Activated naive CD8-positive, alpha-beta T cell treated with anti-CD3 and anti-CD28 coated beads for 36 hours (primary cell): ENCODE results near the gene TXNDC5. TPM values are rescaled to one million over a fixed set of nuclear protein-coding genes. Genes with fewer than 3 reads are reported as not detected.
"Not testable (repeated sequence)": the region's sequence is repeated elsewhere in the genome, so short reads cannot be mapped to it uniquely, and the experiment has no call there.

Source experiments
- DNase-seq: peaks from one replicate; pipeline ENCODE4 v3.0.0; 2021
- H3K27ac Mint-ChIP-seq: one replicate; pipeline ENCODE4 v1.8.0; 2022; ENCODE audit warnings: mild to moderate bottlenecking, moderate library complexity, mixed read lengths
- H3K27me3 Mint-ChIP-seq: one replicate; pipeline ENCODE4 v1.8.0; 2022; ENCODE audit warnings: mild to moderate bottlenecking, mixed read lengths
- H3K36me3 Mint-ChIP-seq: one replicate; pipeline ENCODE4 v1.8.0; 2021; ENCODE audit warnings: mild to moderate bottlenecking, mixed read lengths
- H3K4me1 Mint-ChIP-seq: one replicate; pipeline ENCODE4 v1.8.0; 2021; ENCODE audit warnings: mixed read lengths
- H3K4me3 Mint-ChIP-seq: one replicate; pipeline ENCODE4 v1.8.0; 2022; ENCODE audit warnings: mild to moderate bottlenecking, moderate library complexity, mixed read lengths
- H3K9me3 Mint-ChIP-seq: one replicate; pipeline ENCODE4 v1.8.0; 2022; ENCODE audit warnings: mixed read lengths
- total RNA-seq, 2 experiments: library from RNA; stranded (reverse); gene quantifications; one replicate each; pipeline ENCODE4 v1.2.3, GENCODE V29; 2021

The TXNDC5 gene
- total RNA-seq, 2 experiments from 2014 or later = 62.1 to 65.0 TPM

- DNase-seq = no peak
- Mint-ChIP-seq H3K4me1 (no peaks in the 10 kb centered on the region), H3K9me3 (no peaks in the 10 kb centered on the region), H3K4me3 (no peak overlapping the region), H3K36me3 (peaks cover 46% of the 10 kb centered on the region), H3K27ac (no peak overlapping the region), H3K27me3 (no peaks in the 10 kb centered on the region)
Measured at GRCh38 chr6:7893342-7893741, 17.2 kb downstream of the TXNDC5 start.

- H3K4me3 Mint-ChIP-seq, H3K9me3 Mint-ChIP-seq, DNase-seq, H3K27ac Mint-ChIP-seq, H3K4me1 Mint-ChIP-seq, H3K27me3 Mint-ChIP-seq: not testable (repeated sequence)
- peaks cover 45% of the 10 kb centered on the region for H3K36me3 Mint-ChIP-seq
Measured at GRCh38 chr6:7892367-7892766, 18.2 kb downstream of the TXNDC5 start.

- no peaks in the 10 kb centered on the region for H3K27me3 Mint-ChIP-seq
- DNase-seq = no peak
- peaks cover 45% of the 10 kb centered on the region for H3K36me3 Mint-ChIP-seq
- H3K27ac Mint-ChIP-seq = no peak overlapping the region
- no peaks in the 10 kb centered on the region for H3K9me3 Mint-ChIP-seq
- H3K4me1 Mint-ChIP-seq = no peaks in the 10 kb centered on the region
- no peak overlapping the region for H3K4me3 Mint-ChIP-seq
Measured at GRCh38 chr6:7891078-7891872, 19.3 kb downstream of the TXNDC5 start.

- H3K4me3 Mint-ChIP-seq = no peak overlapping the region
- no peaks in the 10 kb centered on the region for H3K4me1 Mint-ChIP-seq
- H3K9me3 Mint-ChIP-seq = no peaks in the 10 kb centered on the region
- H3K27ac Mint-ChIP-seq = no peak overlapping the region
- no peak for DNase-seq
- H3K27me3 Mint-ChIP-seq = no peaks in the 10 kb centered on the region
- H3K36me3 Mint-ChIP-seq = peaks cover 50% of the 10 kb centered on the region
Measured at GRCh38 chr6:7888587-7889357, 21.8 kb downstream of the TXNDC5 start.

- Mint-ChIP-seq H3K27me3 (no peaks in the 10 kb centered on the region), H3K4me1 (no peaks in the 10 kb centered on the region), H3K9me3 (no peaks in the 10 kb centered on the region), H3K36me3 (peaks cover 51% of the 10 kb centered on the region), H3K27ac (no peak overlapping the region), H3K4me3 (no peak overlapping the region)
- no peak for DNase-seq
Measured at GRCh38 chr6:7887278-7887991, 23.2 kb downstream of the TXNDC5 start.

- H3K9me3 Mint-ChIP-seq = no peaks in the 10 kb centered on the region
- no peak overlapping the region for H3K27ac Mint-ChIP-seq
- peaks cover 45% of the 10 kb centered on the region for H3K36me3 Mint-ChIP-seq
- DNase-seq = no peak
- no peaks in the 10 kb centered on the region for H3K4me1 Mint-ChIP-seq
- H3K4me3 Mint-ChIP-seq = no peak overlapping the region
- H3K27me3 Mint-ChIP-seq = no peaks in the 10 kb centered on the region
Measured at GRCh38 chr6:7886132-7886531, 24.5 kb downstream of the TXNDC5 start.

GRCh38 chr6:7883381-7883780 is 27.2 kb downstream of the TXNDC5 start:
- no peak for DNase-seq
- Mint-ChIP-seq H3K27me3 (no peaks in the 10 kb centered on the region), H3K4me1 (no peaks in the 10 kb centered on the region), H3K27ac (no peak overlapping the region), H3K9me3 (no peaks in the 10 kb centered on the region), H3K36me3 (peaks cover 47% of the 10 kb centered on the region), H3K4me3 (no peak overlapping the region)

- Mint-ChIP-seq H3K36me3 (peaks cover 42% of the 10 kb centered on the region), H3K27ac (no peak overlapping the region), H3K9me3 (no peaks in the 10 kb centered on the region), H3K4me1 (no peaks in the 10 kb centered on the region), H3K27me3 (no peaks in the 10 kb centered on the region), H3K4me3 (no peak overlapping the region)
- DNase-seq = no peak
Measured at GRCh38 chr6:7882505-7883257, 27.9 kb downstream of the TXNDC5 start.

- no peak for DNase-seq
- Mint-ChIP-seq H3K4me1 (no peaks in the 10 kb centered on the region), H3K4me3 (no peak overlapping the region), H3K9me3 (no peaks in the 10 kb centered on the region), H3K27ac (no peak overlapping the region), H3K27me3 (no peaks in the 10 kb centered on the region), H3K36me3 (peaks cover 38% of the 10 kb centered on the region)
Measured at GRCh38 chr6:7881765-7882500, 28.7 kb downstream of the TXNDC5 start.

- no peaks in the 10 kb centered on the region for H3K9me3 Mint-ChIP-seq
- no peaks in the 10 kb centered on the region for H3K4me1 Mint-ChIP-seq
- no peaks in the 10 kb centered on the region for H3K27me3 Mint-ChIP-seq
- peaks cover 35% of the 10 kb centered on the region for H3K36me3 Mint-ChIP-seq
- H3K4me3 Mint-ChIP-seq = no peak overlapping the region
- DNase-seq = no peak
- no peak overlapping the region for H3K27ac Mint-ChIP-seq
Measured at GRCh38 chr6:7880718-7881107, 29.9 kb downstream of the TXNDC5 start.

GRCh38 chr6:7879980-7880717 is 30.4 kb downstream of the TXNDC5 start:
- no peaks in the 10 kb centered on the region for H3K9me3 Mint-ChIP-seq
- no peak overlapping the region for H3K27ac Mint-ChIP-seq
- DNase-seq = no peak
- no peaks in the 10 kb centered on the region for H3K4me1 Mint-ChIP-seq
- peaks cover 32% of the 10 kb centered on the region for H3K36me3 Mint-ChIP-seq
- H3K4me3 Mint-ChIP-seq = no peak overlapping the region
- no peaks in the 10 kb centered on the region for H3K27me3 Mint-ChIP-seq

GRCh38 chr6:7879579-7879978 is 31.0 kb downstream of the TXNDC5 start:
- no peaks in the 10 kb centered on the region for H3K4me1 Mint-ChIP-seq
- H3K36me3 Mint-ChIP-seq = peaks cover 27% of the 10 kb centered on the region
- no peak for DNase-seq
- H3K4me3 Mint-ChIP-seq = no peak overlapping the region
- H3K27ac Mint-ChIP-seq = no peak overlapping the region
- no peaks in the 10 kb centered on the region for H3K27me3 Mint-ChIP-seq
- no peaks in the 10 kb centered on the region for H3K9me3 Mint-ChIP-seq

GRCh38 chr6:7879043-7879442 is 31.5 kb downstream of the TXNDC5 start:
- Mint-ChIP-seq H3K4me3 (no peak overlapping the region), H3K27me3 (no peaks in the 10 kb centered on the region), H3K9me3 (no peaks in the 10 kb centered on the region), H3K4me1 (no peaks in the 10 kb centered on the region), H3K36me3 (peaks cover 21% of the 10 kb centered on the region), H3K27ac (no peak overlapping the region)
- DNase-seq = no peak
